Liver (tissue), 9 donors: ENCODE data around the gene SNAI3. TPM values are rescaled to one million over a fixed set of nuclear protein-coding genes. Genes with fewer than 3 reads are reported as not detected.

ENCODE experiments used
- DNase-seq: peaks from one replicate; pipeline ENCODE4 v3.0.0-alpha.2; 2017; ENCODE audit warnings: low spot score
- H3K27ac ChIP-seq, 2 donors: one replicate each; pipeline ENCODE4 v1.7.0; 2013; ENCODE audit warnings: inconsistent platforms in 2 of 2, low read length in 2 of 2, control low read depth in 1 of 2, low read depth in 1 of 2, mild to moderate bottlenecking in 1 of 2
- H3K27me3 ChIP-seq, 4 donors: one replicate each; pipeline versions ENCODE4 v1.6.1 to v1.7.0; 2013; ENCODE audit warnings: low read length in 3 of 4, inconsistent platforms in 1 of 4, mild to moderate bottlenecking in 1 of 4, moderate library complexity in 1 of 4; ENCODE audit not compliant: control insufficient read depth in 4 of 4, insufficient read depth in 4 of 4
- H3K36me3 ChIP-seq, 4 donors: one replicate each; pipeline versions ENCODE4 v1.6.1 to v1.7.0; 2013; ENCODE audit warnings: low read length in 3 of 4, mild to moderate bottlenecking in 3 of 4, low read depth in 1 of 4, moderate library complexity in 1 of 4; ENCODE audit not compliant: control insufficient read depth in 4 of 4, insufficient read depth in 3 of 4
- H3K4me1 ChIP-seq, 4 donors: one replicate each; pipeline versions ENCODE4 v1.6.1 to v1.7.0; 2013; ENCODE audit warnings: low read length in 3 of 4, mild to moderate bottlenecking in 3 of 4, moderate library complexity in 1 of 4; ENCODE audit not compliant: control insufficient read depth in 4 of 4, insufficient read depth in 4 of 4
- H3K4me3 ChIP-seq, 3 donors: one replicate each; pipeline versions ENCODE4 v1.6.1 to v1.7.0; 2013; ENCODE audit warnings: low read length in 3 of 3, control low read depth in 1 of 3, low read depth in 1 of 3, mild to moderate bottlenecking in 1 of 3
- H3K9ac ChIP-seq, 2 donors: one replicate each; pipeline ENCODE4 v1.7.0; 2013; ENCODE audit warnings: low read length in 2 of 2, mild to moderate bottlenecking in 2 of 2, moderate library complexity in 2 of 2, control low read depth in 1 of 2, low read depth in 1 of 2
- H3K9me3 ChIP-seq, 4 donors: one replicate each; pipeline versions ENCODE4 v1.6.1 to v1.7.0; 2013; ENCODE audit warnings: low read length in 3 of 4; ENCODE audit not compliant: control insufficient read depth in 4 of 4
- FOXA2 ChIP-seq: IDR thresholded peaks from 2 replicates; pipeline ENCODE4 v1.6.1; 2016; ENCODE audit warnings: antibody characterized with exemption
- GABPA ChIP-seq, 2 donors: IDR thresholded peaks in 1 of 2; conservative IDR thresholded peaks in 1 of 2; 2 replicates each; pipeline ENCODE4 v1.6.1; 2016; ENCODE audit warnings: antibody characterized with exemption in 2 of 2, mild to moderate bottlenecking in 1 of 2, moderate library complexity in 1 of 2
- HNF4A ChIP-seq, 2 donors: conservative IDR thresholded peaks; 2 replicates each; pipeline ENCODE4 v1.6.1; 2016; ENCODE audit warnings: antibody characterized with exemption in 2 of 2, mild to moderate bottlenecking in 2 of 2
- RAD21 ChIP-seq, 2 donors: IDR thresholded peaks; 2 replicates each; pipeline ENCODE4 v1.6.1; 2016; ENCODE audit warnings: antibody characterized with exemption in 2 of 2, mild to moderate bottlenecking in 2 of 2
- REST ChIP-seq: IDR thresholded peaks from 2 replicates; pipeline ENCODE4 v1.6.1; 2016; ENCODE audit warnings: antibody characterized with exemption, mild to moderate bottlenecking
- RXRA ChIP-seq, 2 donors: IDR thresholded peaks; 2 replicates each; pipeline ENCODE4 v1.6.1; 2017 to 2018; ENCODE audit warnings: antibody characterized with exemption in 2 of 2, mild to moderate bottlenecking in 1 of 2
- SP1 ChIP-seq: IDR thresholded peaks from 2 replicates; pipeline ENCODE4 v1.6.1; 2018; ENCODE audit warnings: antibody characterized with exemption, mild to moderate bottlenecking
- TAF1 ChIP-seq: conservative IDR thresholded peaks from 2 replicates; pipeline ENCODE4 v1.6.1; 2016; ENCODE audit warnings: antibody characterized with exemption, mild to moderate bottlenecking
- YY1 ChIP-seq: IDR thresholded peaks from 2 replicates; pipeline ENCODE4 v1.6.1; 2016; ENCODE audit warnings: antibody characterized with exemption, mild to moderate bottlenecking
- ZBTB33 ChIP-seq: IDR thresholded peaks from 2 replicates; pipeline ENCODE4 v1.6.1; 2016; ENCODE audit warnings: antibody characterized with exemption
- WGBS: extraction: QIAGEN DNeasy Blood & Tissue Kit; methylation state at CpG from one replicate; pipeline ENCODE4 v1.1.7; 2013; 5-methylcytosine and 5-hydroxymethylcytosine counted together
- polyA plus RNA-seq, 2 donors: library from polyadenylated mRNA; stranded (reverse) in 1 of 2; unstranded in 1 of 2; fragments of 200-250 nt in 1 of 2; fragments of >200 nt in 1 of 2; fragmentation: Nextera tagmentation in 1 of 2; extraction: Ambion mirVana in 1 of 2; gene quantifications; one replicate each; pipeline versions ENCODE4 v1.2.1 to v1.2.3, GENCODE V29; 2013 to 2015
- total RNA-seq, 2 donors: library from RNA; depleted of rRNA; stranded (reverse); fragments of >200 nt; gene quantifications; one replicate each; pipeline ENCODE4 v1.2.3, GENCODE V29; 2014
- donor health status: healthy.
- donor health status: healthy.
- donor health status: healthy.
- donor health status: healthy.
- donor health status: healthy.

The SNAI3 gene
- total and polyA plus RNA-seq, 4 donors = 0.05 to 0.48 (median 0.20) TPM

GRCh38 chr16:88676502-88677242 lies 9.6 kb downstream of the SNAI3 start:
- DNase-seq = no peak
- Histone ChIP-seq H3K27me3 (no peaks in the 10 kb centered on the region), H3K36me3 (peaks cover 0 to 8% (median 0%) of the 10 kb centered on the region in 4 donors), H3K4me1 (peaks cover 0 to 6% (median 0%) of the 10 kb centered on the region in 4 donors), H3K27ac (no peak overlapping the region), H3K9ac (no peak overlapping the region), H3K9me3 (no peaks in the 10 kb centered on the region), H3K4me3 (no peak overlapping the region)
- 94% methylated on average over 22 of the region's 22 CpGs for WGBS
- TF ChIP-seq SP1 = no peak
- TF ChIP-seq FOXA2 = no peak
- TF ChIP-seq REST = no peak
- no peak for TF ChIP-seq RXRA (IDR thresholded peaks at IDR 0.05)
- TF ChIP-seq TAF1 = no peak
- no peak for TF ChIP-seq GABPA (IDR thresholded peaks at IDR 0.05 in 1 of 2, conservative IDR thresholded peaks at IDR 0.05 in 1 of 2)
- no peak for TF ChIP-seq YY1
- no peak for TF ChIP-seq ZBTB33
- TF ChIP-seq HNF4A (conservative IDR thresholded peaks at IDR 0.05) = no peak
- TF ChIP-seq RAD21 (IDR thresholded peaks at IDR 0.05) = no peak

- Histone ChIP-seq H3K27me3 (no peaks in the 10 kb centered on the region), H3K27ac (no peak overlapping the region), H3K9ac (no peak overlapping the region), H3K4me1 (no peaks in the 10 kb centered on the region), H3K9me3 (no peaks in the 10 kb centered on the region), H3K36me3 (peaks cover 0 to 8% (median 0%) of the 10 kb centered on the region in 4 donors), H3K4me3 (no peak overlapping the region)
- 94% methylated on average over 19 of the region's 19 CpGs for WGBS
- no peak for TF ChIP-seq REST
- no peak for TF ChIP-seq RAD21 (IDR thresholded peaks at IDR 0.05)
- no peak for TF ChIP-seq GABPA (IDR thresholded peaks at IDR 0.05 in 1 of 2, conservative IDR thresholded peaks at IDR 0.05 in 1 of 2)
- DNase-seq = no peak
These were observed 12.5 kb downstream of the SNAI3 start for GRCh38 chr16:88673716-88674379.
